DND-41 (cell line): Measurements from ENCODE around the gene UBE2U.

Experiments
- ATAC-seq: fragments of 200-7000 bp; cut with Tn5 transposase; 3 replicates; pipeline ENCODE4 v1.9.1; 2021; ENCODE audit warnings: low read depth; ENCODE audit not compliant: insufficient read depth
- DNase-seq: peaks from one replicate; pipeline ENCODE4 v3.0.0-alpha.2; 2020
- H2AFZ ChIP-seq: 2 replicates; pipeline ENCODE4 v1.6.0; 2012; ENCODE audit warnings: low read depth, low read length
- H3K27ac ChIP-seq: 2 replicates; pipeline ENCODE4 v1.5.1; 2012; ENCODE audit warnings: low read length, inconsistent platforms
- H3K27me3 ChIP-seq: fragments of 200-600 bp; sonication (generic); 2 replicates; pipeline ENCODE4 v1.6.0; 2012; ENCODE audit warnings: low read length, mild to moderate bottlenecking, inconsistent platforms; ENCODE audit not compliant: insufficient read depth, poor library complexity
- H3K36me3 ChIP-seq: 2 replicates; pipeline ENCODE4 v1.5.1; 2012; ENCODE audit warnings: low read length, inconsistent platforms; ENCODE audit not compliant: insufficient read depth
- H3K4me1 ChIP-seq: 2 replicates; pipeline ENCODE4 v1.5.1; 2012; ENCODE audit warnings: mild to moderate bottlenecking, low read length; ENCODE audit not compliant: insufficient read depth
- H3K4me2 ChIP-seq: 2 replicates; pipeline ENCODE4 v1.6.0; 2012; ENCODE audit warnings: mild to moderate bottlenecking, moderate library complexity, low read length, inconsistent platforms; ENCODE audit not compliant: insufficient read depth
- H3K4me3 ChIP-seq, 2 experiments: fragments of 200-600 bp in 1 of 2; shearing (Covaris generic) in 1 of 2; 2 replicates each; pipeline ENCODE4 v1.5.1; 2012 to 2016; ENCODE audit warnings: inconsistent platforms in 2 of 2, low read length in 2 of 2, mild to moderate bottlenecking in 2 of 2, low read depth in 1 of 2, moderate library complexity in 1 of 2
- H3K79me2 ChIP-seq: 2 replicates; pipeline ENCODE4 v1.6.0; 2012; ENCODE audit warnings: low read length, inconsistent platforms; ENCODE audit not compliant: insufficient read depth
- H3K9ac ChIP-seq: 2 replicates; pipeline ENCODE4 v1.6.0; 2012; ENCODE audit warnings: low read depth, mild to moderate bottlenecking, inconsistent platforms, low read length, moderate library complexity
- H3K9me3 ChIP-seq: 2 replicates; pipeline ENCODE4 v1.5.1; 2012; ENCODE audit warnings: low read length, moderate library complexity, mild to moderate bottlenecking, inconsistent platforms; ENCODE audit not compliant: insufficient read depth, severe bottlenecking
- H4K20me1 ChIP-seq: 2 replicates; pipeline ENCODE4 v1.6.0; 2012; ENCODE audit warnings: low read length; ENCODE audit not compliant: insufficient read depth
- CTCF ChIP-seq: IDR thresholded peaks from 2 replicates; pipeline ENCODE4 v1.5.1; 2012; ENCODE audit warnings: borderline replicate concordance, low read length, moderate library complexity, mild to moderate bottlenecking; ENCODE audit not compliant: poor library complexity, severe bottlenecking; ENCODE audit errors: extremely low read depth
- EZH2 ChIP-seq: IDR thresholded peaks from 3 replicates; pipeline ENCODE4 v1.6.1; 2012; ENCODE audit warnings: borderline replicate concordance, low read depth, mild to moderate bottlenecking, moderate library complexity, low read length, inconsistent platforms; ENCODE audit not compliant: severe bottlenecking

The UBE2U gene

GRCh38 chr1:64192290-64192689, 11.1 kb upstream of the UBE2U start:
- Histone ChIP-seq H2AFZ (no peak overlapping the region), H3K36me3 (no peaks in the 10 kb centered on the region), H4K20me1 (no peaks in the 10 kb centered on the region), H3K27ac (no peak overlapping the region), H3K9ac (no peak overlapping the region), H3K4me3 (no peak overlapping the region), H3K4me2 (no peak overlapping the region), H3K27me3 (no peaks in the 10 kb centered on the region), H3K4me1 (no peaks in the 10 kb centered on the region), H3K79me2 (no peaks in the 10 kb centered on the region), H3K9me3 (peaks cover 8% of the 10 kb centered on the region)
- ATAC-seq (no peak), DNase-seq (no peak)
- no peak for TF ChIP-seq CTCF
- no peak for TF ChIP-seq EZH2

GRCh38 chr1:64194168-64195080, 9.0 kb upstream of the UBE2U start:
- H3K9ac ChIP-seq, result no peak overlapping the region
- H4K20me1 ChIP-seq, result no peaks in the 10 kb centered on the region
- H3K9me3 ChIP-seq, result peaks cover 8% of the 10 kb centered on the region
- H2AFZ ChIP-seq, result no peak overlapping the region
- H3K4me2 ChIP-seq, result no peak overlapping the region
- H3K36me3 ChIP-seq, result no peaks in the 10 kb centered on the region
- DNase-seq (no peak), ATAC-seq (no peak)
- no peaks in the 10 kb centered on the region for H3K79me2 ChIP-seq
- no peaks in the 10 kb centered on the region for H3K27me3 ChIP-seq
- H3K27ac ChIP-seq, result no peak overlapping the region
- TF ChIP-seq CTCF (no peak), EZH2 (no peak)
- H3K4me1 ChIP-seq, result no peaks in the 10 kb centered on the region
- H3K4me3 ChIP-seq, result no peak overlapping the region

- no peak for ATAC-seq
- Histone ChIP-seq H4K20me1 (no peaks in the 10 kb centered on the region), H3K4me2 (no peak overlapping the region), H3K9ac (no peak overlapping the region), H3K27ac (no peak overlapping the region), H3K4me1 (no peaks in the 10 kb centered on the region), H3K27me3 (no peaks in the 10 kb centered on the region), H3K9me3 (peaks cover 8% of the 10 kb centered on the region), H2AFZ (no peak overlapping the region), H3K4me3 (no peak overlapping the region), H3K36me3 (no peaks in the 10 kb centered on the region), H3K79me2 (no peaks in the 10 kb centered on the region)
- TF ChIP-seq CTCF (no peak), EZH2 (no peak)
- no peak for DNase-seq
Observed at GRCh38 chr1:64195081-64195395, 8.4 kb upstream of the UBE2U start.
